CD4-positive, alpha-beta T cell treated with Interleukin-4 for 4 hours (primary cell): Measurements from ENCODE around the gene EPHX1.

ENCODE experiments used
- DNase-seq: peaks from one replicate; pipeline ENCODE4 v3.0.0-alpha.2; 2020

The EPHX1 gene

DNA sequence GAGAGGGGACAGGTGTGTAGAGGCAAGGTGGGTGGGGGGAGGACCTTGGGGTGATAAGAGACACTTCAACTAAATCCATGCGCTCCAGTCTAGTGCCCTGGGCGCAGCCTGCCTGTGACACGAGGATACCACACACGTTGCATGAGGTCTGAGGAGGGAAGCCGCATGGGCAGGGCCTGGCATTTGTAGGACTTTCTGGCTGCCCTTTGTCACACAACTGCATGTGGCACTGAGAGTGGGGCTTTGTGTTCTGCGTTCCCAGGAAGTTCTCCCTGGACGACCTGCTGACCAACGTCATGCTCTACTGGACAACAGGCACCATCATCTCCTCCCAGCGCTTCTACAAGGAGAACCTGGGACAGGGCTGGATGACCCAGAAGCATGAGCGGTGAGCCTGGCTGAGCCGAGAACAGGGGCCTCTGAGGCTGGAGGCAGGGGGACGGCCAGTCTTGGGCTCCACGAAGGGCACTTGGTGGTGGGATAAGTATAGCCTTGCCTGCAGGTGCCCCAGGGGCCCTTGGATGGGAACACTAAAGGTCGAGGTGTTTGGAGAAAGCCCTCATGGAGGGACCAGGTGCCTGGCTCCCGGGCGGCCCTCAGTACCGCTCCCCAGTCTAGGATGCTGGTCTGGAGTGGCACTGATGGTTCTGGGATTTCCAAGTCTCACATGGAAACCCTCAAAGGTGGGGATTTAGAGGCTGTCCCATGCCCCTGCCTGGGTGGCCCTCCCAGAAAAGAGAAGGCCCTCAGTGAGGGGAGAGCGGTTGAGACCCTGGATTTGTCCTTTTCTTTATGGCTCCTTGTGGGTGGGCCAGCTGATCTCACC is 34.5 kb downstream of the EPHX1 start:
- no peak for DNase-seq

DNA sequence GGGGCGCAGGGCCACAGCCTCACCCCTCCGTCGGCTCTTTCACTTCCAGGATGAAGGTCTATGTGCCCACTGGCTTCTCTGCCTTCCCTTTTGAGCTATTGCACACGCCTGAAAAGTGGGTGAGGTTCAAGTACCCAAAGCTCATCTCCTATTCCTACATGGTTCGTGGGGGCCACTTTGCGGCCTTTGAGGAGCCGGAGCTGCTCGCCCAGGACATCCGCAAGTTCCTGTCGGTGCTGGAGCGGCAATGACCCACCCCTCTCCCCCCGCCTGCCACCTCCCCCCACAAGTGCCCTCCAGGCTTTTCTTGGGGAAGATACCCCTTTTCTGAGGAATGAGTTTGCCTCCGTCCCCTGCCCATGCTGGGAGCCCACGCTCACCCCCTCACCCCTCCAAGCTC is 35.2 kb downstream of the EPHX1 start:
- DNase-seq = no peak

DNA sequence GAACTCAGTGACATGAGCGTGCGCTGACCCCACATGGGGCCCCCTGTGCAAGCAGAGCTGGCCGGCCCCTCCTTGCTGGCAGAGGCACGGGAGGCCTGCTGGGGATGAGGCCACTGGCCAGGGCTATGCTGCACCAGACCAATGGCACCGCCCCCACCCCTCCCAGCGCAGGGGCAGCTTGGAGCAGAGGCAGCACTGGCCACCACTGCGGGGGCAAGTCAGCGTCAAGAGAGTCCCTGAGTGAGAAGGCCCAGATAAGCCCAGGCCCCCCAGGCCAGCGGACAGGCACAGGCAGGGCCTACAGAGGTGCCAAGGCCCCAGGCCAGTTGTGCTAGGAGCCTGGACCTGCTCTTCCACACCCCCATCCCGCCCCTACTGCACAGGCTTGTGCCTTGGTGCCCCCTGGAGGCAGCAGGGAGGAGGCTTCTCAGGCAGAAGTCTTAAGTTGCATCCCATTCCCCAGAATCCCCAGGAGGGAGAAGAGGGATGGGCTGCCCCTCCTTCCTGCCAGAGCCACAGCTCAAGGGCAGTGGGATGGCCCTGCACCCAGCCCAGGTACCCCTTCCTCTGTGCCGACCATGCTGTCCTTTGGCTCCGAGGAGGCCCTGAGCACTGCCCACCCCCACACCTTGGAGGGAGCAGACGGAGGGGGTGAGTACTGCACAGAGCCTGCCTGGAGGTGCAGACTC is 35.8 kb downstream of the EPHX1 start:
- DNase-seq = no peak

DNA sequence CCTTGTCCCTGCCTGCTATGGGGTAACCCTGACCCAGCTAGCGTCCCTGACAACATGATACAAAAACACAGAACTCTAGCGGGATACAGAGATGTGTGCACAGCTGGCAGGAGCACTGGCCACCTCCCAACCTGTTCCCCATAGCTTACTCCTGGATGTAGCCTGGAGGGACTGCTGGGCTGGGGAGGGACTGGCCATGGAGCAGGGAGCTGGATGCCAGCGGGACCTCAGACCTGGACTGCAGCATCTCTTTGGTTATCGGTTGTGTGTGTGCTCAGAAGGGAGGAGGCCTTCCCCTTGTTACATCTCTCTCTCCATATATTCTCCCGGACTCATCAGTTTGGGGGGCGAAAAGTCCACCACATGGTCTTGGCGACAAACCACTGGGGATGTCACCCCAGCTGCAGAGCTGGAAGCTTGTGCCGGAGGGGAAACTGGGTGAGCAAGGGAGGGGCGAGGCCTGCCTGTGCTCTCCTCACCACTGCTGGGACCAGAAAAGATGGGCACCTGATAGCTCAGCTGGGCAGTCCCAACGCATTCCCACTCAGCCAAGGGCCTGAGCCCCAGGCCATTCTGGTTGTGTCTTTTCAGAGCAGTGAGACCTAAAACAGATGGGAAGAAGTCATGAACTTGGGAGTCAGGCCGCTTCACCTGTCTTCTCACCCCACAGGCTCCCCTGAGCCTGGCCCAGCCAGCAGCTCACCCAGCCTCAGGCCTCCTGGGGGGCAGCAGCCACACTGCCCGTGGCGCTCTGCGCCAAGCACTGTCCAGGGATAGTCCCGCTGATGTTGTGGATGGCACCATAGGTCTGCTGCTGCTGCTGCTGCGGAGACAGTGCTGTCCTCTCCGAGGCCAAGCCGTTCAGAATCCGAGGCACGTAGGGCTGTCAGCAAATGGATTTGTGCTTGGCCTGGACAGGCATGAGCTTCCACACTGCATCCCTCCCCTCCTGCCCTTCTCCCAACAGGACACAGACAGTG is 36.7 kb downstream of the EPHX1 start:
- DNase-seq = no peak

DNA sequence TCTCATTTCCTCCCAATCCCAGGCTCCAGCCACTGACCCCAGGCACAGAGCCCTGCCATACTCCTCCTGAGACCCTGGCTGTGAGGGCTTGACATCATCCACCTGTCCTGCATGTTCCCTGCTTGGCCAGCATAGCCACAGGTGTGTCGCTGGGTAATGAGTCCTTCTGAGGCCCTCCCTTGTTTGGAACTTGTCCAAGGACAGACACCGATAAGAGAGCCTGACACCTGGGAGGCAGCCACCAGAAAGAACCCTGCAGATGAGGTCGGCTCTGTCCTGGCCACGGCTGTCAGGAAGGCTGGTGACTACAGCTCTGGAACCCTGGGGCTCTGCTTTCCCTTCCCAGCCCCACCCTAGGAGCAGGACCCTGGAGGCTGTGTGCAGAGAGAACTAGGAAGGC is 37.7 kb downstream of the EPHX1 start:
- DNase-seq = no peak

DNA sequence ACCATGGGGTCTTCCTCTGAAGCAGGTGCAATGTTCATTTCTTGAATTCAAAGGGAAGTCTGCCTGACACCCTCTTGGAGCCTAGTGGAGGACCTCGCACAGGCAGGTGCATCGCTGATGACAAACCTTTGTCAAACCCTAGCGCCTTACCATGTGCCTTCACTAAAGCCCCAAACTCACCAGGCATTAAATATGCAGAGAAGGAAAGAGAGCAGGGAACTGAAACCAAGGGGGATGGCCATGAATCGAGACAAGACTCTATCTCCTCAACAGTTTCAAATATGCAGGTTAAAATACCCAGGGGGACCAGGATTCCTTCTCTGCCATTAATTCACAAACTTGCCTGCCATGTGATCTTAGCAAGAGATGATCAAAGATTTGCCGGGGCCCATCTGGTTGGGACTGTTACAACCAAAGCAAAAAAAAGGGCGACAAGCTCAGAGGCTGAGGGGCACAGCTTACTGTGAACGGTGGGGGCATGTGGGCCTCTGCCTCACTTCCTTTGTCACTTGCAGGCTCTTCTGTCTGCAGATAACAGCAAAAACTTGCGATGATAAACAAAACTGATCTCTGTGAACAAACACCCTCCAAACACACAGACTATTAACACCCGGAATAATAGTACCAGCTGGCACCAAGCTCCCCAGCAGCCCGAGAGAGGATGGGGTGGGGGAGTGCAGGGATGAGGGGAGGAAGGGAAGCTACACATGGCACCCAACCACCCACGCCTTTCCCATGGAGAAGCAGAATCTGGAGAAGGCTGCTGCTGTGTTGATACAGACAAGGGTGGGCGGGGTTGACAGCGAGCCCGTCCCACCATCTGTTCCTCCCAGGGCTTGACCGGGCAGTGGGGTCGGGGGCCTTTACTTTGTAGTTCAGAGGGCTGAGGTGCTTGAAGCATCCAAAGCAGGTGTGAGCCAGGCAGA is 38.4 kb downstream of the EPHX1 start:
- DNase-seq = peak; percentile 24

DNA sequence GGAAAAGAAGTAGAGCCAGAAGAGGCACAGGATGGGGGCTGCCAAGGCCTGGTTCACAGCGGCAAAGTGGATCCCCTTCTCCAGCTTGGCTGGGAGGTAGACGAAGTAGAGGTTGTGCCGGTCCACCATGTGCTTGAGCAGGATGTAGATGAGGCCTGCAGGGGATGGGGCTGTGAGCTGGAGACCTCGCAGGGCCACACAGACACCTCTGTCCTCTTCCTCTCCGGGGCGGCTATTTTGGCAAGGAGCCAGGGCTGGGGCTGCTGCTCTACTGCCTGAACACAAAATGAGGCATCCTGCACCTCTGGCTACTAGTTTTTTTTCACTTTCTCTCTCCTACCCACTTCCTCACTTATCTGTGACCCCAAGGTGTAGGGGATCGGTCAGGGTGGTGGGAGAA is 40.0 kb downstream of the EPHX1 start:
- peak; percentile 27 for DNase-seq

DNA sequence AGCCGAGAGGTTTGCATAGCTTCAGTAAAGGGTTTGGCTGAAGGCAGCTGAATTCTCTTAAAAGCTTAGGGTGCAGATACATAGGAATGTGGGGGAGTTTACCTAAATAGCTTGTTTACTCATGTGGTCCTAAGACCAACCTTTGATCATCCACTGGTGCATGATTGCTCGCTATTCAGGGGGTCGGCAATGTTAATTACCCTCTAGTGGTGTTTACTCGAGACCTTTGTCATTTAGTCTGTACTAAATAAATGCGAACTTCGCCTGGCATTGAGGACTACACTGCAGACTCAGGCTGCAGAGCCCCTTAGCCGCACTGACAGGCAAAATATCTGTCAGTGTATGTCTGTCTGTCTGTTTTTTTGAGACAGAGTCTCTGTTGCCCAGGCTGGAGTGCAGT is 40.4 kb downstream of the EPHX1 start:
- no peak for DNase-seq

DNA sequence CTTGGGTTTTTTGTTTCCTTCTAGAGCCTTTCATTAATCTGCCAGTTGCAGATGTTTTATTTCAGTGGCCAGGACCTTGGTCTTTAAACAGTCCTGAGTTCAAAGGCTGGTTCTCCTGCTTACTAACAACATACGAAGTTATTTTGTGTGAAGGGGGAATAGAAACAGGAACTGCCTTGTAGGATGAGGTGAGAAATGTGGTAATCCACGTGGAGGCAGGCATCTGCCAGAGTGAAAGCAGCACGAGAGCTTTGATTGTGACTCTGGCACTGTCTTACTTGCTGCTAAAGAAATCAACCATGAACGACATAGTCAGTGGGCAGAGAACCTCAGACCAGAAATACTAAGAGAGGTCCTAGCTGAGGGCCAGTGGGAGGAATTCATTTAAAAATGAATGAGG is 41.9 kb downstream of the EPHX1 start:
- DNase-seq = no peak

DNA sequence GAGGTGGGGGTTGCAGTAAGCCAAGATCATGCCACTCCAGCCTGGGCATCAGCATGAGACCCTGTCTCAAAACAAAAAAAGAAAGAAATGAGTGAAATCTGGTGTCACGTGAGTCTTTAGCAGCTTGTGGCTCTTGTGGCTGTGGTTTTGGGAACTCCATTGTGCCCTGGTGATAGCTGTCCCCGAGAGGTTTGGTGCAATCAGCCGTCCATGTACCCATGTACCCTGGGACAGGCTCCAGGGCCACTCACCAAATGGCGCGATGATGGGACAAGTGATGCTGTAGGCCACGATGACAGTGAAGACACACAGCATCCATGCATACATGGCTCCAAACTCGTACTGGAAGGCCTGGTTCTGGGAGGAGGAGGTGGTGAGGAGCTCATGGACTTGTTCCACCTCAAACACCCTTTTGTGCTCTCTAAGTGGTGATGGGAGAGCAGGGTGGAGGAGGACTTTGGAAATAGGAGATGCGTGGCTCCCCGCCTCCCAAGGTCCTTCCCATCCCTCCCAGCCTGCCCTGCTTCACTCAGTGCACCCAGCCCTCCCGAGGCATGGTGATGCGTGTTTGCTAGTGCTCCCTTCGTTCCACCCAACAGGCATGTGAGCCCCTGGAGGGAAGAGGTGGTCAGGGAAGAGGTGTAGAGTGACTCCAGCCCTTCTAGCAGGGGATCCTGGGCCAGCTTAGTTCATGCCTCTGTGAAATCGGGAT is 42.6 kb downstream of the EPHX1 start:
- no peak for DNase-seq

DNA sequence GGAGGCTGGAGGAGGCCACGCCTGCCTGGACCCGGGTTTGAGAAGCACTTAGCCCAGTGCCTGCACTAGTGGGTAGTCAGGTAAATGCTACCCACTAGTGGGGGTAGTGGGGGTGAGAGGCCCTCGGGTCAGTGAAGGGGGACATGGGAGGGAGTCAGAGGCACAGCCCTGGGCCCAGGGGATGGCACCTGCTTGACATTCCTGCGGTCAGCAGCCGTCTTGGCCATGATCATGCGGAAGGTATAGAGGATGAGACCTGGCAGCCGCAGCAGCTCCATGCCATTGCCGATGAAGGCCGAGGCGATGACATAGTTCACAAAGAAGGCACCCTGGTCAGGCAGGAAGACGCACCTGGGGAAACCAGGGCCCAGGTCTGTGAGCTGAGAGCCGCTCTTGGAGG is 43.5 kb downstream of the EPHX1 start:
- DNase-seq = no peak

DNA sequence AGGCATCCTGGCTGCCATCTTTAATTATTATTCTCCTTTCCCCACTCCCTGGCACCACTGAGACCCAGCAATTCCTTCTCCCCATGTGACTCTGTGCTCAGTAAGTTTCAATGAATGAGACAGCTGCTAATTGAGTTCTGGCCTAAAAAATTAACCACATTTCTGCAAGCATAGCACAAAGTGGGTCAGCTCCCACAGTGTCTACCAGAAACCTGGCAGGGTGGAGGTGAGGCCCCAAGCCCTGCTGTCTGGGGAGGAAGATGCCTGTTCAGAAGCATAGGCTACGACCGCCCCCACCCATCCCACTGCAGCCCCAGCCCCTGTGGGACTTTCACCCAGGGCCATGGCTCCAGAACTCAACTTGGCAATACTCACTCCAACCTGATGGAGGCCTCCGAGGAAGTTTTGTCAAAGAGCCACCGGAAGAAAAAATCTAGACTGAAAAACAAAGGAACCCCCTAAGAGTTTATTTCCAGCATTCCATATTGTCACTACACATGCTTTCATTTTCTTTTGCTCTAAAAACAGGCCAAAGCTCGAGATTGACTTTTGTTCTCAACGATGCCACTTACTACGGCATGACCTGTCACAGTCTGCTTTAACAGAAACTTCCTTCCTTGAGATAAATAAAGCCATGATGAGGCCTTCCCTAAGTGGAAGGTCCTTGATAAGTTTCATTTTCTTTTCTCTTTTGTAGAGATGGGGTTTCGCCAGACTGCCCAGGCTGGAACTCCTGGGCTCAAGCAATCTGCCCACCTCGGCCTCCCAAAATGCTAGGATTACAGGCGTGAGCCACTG is 45.8 kb downstream of the EPHX1 start:
- DNase-seq = no peak

DNA sequence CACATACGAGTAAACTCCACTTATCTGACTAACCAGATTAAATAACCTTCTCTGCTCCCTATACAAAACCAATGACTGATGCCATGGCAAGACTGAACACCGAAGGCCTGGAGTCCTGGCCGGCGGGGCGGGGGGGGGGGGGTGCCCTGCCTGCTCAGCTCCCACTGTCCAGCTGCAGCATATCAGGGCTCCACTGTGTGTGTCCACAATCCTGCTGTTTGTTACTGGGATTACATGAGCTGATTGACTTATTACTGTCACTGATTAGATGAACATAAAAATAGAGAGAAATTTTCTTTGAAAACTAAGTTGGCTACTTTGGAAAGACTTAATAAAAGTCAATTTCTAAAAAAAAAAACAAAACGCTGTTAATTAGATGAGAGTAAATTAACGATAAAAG is 47.3 kb downstream of the EPHX1 start:
- DNase-seq = no peak

DNA sequence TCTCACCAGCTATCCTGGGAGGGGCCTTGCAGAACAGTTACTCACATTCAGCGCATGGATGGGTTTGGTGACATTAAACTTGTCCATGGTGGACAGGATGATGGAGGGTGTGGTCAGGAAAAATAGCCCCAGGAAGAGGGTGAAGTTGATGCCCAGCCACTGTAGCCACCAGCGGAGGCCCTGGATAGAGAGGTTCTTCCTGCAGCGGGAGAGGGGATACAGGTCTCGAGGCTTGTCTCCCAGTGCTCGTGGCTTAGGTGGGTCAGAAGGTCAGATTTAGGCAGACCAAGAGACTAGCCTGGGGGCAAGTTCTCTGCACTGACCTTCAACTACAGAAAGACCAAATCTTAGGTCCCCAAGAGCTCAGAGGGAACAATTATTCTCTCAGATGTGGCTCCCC is 49.2 kb downstream of the EPHX1 start:
- DNase-seq = no peak

DNA sequence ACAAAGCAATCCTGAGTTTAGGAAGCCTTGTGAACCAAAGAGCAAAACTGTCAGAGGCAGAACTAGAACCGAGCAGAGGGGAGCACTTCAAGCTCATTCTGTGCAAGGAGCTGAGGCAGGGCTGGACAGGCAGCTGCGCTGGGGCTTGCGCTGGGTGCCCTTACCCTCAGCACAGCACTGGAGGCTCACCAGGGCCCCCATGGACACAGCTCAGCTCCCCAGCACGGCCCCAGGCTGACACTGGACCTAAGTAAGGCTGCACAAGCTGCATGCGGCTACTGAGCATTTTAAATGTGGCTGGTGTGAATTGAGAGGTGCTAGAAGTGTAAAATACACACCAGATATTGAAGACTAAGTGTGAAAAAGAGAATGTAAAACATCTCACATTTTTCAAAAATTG is 50.2 kb downstream of the EPHX1 start:
- no peak for DNase-seq

DNA sequence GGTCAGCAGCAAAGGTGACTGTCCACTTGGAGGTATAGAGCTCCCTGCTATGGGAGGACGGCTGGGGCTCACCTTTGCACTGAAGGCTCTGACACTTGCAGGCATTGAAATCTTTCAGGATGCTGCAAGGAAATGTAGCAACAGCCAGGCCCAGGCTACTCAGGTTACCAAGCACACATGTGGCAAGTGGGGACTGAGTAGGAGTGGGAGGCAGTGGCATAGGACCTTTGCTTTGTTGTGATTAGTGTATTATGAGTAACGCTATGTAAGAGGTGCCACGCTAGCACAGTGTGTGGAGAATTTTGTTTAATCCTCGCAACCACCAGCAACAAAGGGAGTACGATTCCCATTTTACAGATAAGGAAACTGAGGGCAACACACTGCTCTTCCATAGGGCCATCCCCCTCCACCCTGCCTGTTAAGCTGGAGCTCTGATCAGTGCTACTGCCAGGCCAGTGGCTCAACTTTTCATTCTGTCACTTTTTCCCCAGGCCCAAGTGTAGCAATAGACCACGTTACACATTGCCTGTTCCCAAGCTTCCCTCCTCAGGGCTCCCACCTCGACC is 51.0 kb downstream of the EPHX1 start:
- no peak for DNase-seq

DNA sequence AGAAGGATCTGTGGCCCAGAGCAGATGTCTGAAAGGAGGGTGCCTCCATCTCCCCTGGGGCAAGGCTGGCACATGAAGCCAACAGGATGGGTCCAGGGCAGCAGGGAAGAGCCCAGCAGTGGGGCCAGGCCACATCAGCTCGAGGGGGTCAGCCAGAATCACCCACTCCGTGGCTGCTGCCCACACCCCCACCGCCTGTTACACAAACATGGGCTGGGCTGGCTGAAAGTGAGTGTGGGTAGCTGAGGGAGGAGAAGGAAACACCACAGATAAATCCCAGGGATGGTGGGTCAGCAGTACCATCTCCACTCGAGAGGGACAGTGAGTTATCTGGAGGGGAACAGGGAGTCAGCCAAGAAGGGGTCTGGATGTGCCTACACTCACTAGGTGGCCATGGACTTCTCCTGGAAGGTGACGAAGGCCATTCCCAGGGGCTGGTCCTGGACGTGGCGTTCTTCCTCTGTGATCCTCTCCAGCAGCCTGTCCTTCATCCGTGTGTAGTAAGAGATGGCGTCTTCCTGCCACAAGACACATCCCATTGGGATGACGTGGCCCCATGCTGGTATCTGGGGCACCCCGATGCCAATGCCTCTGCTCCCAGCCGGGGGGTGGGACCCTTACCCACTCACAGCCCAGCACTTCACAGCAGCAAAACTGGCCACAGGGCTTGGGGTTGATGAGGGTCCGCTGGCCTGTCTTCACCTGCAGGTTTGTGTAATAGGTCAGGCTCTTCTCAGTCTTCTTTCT is 52.1 kb downstream of the EPHX1 start:
- DNase-seq = no peak

DNA sequence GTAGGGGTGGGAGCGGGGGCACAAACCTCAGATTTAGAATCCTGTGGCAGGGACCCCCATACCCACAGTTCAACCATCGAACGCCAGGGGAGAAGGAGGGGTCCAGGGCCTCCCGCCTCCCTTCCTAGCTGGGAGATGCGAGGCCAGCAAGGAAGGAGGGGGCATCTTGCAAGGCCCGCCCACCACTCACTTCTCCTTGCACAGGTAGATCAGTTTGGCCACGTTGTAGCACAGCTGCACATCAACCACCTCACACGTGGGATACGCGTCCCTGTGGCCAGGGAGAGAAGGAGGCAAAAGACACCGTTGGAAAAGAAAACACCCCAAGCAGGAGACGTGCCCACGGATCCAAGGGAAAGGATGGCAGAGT is 52.6 kb downstream of the EPHX1 start:
- DNase-seq = no peak

DNA sequence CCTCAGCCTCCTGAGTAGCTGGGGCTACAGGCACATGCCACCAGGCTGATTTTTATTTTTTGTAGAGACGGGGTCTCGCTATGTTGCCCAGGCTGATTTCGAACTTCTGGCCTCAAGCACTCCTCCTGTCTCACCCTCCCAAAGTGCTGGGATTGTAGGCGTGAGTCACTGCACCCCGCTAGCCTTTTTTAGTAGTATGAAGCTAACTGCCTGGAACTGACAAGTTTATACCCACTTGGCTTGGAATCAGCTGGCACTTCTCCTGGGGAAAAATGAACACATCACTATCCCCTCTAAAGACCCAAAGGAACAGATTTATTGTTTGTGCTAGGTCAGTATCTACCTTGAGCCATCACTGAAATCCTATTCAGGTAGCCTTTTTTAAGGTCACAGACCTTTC is 53.2 kb downstream of the EPHX1 start:
- no peak for DNase-seq

DNA sequence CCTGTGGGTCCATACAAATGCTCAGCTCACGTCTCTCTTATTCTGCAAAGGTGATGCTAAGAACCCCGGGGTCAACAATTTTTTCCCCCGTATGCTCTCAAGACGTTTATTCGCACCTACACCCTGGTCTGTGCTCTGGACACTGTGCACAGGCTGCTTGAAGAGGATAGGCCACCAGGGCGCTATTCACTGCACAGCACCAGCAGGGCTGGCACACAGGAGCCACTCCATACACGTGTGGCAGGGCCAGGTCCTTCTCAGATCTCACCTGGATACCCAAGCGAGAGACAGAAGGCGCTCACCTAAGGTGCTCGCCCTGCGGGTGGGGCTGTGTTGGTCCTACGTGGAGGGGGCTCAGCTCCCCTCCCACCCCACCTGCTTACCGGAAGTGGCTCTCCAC is 55.6 kb downstream of the EPHX1 start:
- DNase-seq = no peak
